ENCODE results near the gene PXN.

Gene PXN

GRCh38 chr12:120265473-120266179 is at the start of gene PXN:
Gene PXN (minus strand): TSS chr12:120265730. CDS start chr12:120265629, 101 bp downstream.
- ATAC-seq, result peak; percentile 80 to 85

DNA sequence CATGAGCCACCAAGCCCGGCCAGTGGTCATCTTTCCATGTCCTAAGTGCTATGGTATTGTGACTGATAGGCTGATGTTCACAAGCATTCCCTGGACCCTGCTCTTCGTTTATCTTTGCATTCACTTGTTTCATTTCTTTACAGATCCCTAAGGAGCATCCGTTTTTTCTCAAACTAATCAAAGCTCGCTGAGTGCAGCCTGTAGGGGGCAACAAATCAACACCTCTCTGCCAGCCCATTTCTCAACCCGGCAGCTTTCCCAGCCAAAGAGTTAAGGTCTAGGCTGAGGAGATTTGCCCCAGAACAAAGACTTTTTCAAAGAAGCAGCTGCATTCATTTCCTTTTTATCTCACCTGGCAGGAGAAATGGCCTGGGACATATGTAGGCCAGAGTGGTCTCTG is 48.7 kb upstream of the PXN start:
- no peak for ATAC-seq

DNA sequence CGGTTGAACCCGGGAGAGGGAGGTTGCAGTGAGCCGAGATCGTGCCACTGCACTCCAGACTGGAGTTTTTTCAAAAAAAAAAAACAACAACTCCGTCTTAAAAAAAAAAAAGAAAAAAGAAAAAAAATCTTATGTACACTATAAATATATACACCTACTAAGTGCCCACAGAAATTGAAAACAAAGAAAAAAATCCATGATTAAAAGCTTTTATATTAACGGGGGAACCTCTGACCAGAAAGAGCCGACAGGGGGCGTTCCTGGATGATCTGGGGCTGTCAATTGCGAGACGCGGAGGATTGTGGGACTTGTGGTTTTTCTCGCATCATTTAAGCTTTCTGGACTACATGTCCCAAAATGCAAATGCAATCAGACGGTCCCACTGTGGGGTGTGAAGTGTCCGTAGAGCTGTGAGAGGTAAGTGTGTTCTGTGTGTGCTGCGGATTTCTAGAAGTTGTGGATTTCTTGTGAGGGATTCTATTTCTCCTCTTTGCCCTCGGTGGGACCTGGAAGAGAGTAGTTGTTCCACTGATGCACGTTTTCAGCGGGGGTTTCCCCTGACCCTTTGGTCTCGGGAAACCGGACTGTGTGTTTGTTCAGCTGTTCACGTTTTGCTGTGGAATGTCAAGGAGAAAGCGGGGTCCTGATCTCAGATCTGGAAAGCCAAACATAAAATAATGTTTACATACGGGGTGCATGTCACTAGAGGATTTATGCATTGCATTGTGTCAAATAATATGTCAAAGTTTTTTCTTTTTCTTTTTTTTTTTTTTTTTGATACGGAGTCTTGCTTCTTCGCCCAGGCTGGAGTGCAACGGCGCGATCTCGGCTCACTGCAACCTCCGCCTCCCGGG is 36.7 kb upstream of the PXN start, which contains the start of gene SIRT4:
TSS of gene SIRT4 (plus strand) at position 360 of the 854 bp plus-strand sequence. CDS start 1,241 bp downstream, outside the sequence.
- ATAC-seq, result peak; percentile 100

GRCh38 chr12:120292661-120293531 is 27.4 kb upstream of the PXN start, which contains the start of gene RNU4-1:
Gene RNU4-1 (minus strand): TSS chr12:120293237.
- peak; percentile 56 to 58 for ATAC-seq

- peak; percentile 3 for ATAC-seq
Observed at GRCh38 chr12:120292411-120292660, 26.8 kb upstream of the PXN start.

DNA sequence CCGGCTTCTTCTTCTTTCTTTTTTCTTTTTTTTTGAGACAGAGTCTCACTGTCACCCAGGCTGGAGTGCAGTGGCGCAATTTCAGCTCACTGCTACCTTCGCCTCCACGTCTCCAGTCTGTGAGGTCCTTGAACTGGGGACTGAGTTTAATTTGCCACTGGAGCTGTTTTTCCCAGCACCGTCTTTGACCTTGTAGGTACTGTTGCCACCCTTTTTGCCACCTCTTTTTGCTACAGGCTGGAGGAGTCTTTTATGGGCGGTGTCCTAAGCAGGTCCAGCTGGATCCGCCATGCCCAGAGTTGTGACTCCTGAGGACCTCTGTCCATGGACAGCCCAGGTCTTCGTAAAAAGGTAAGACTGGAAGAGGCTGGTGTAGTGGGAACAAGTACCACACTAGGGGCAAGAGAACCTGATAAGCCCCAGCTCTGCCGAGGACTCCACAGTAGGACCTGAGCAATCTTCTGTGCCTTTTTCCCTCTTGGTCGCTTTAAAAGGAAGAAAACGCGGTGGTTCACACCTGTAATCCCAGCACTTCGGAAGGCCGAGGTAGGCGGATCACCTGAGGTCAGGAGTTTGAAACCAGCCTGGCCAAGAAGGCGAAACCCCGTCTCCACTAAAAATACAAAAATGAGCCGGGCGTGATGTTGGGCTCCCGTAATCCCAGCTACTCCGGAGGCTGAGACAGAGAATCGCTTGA is 25.2 kb upstream of the PXN start:
- ATAC-seq, result peak; percentile 1 to 2

DNA sequence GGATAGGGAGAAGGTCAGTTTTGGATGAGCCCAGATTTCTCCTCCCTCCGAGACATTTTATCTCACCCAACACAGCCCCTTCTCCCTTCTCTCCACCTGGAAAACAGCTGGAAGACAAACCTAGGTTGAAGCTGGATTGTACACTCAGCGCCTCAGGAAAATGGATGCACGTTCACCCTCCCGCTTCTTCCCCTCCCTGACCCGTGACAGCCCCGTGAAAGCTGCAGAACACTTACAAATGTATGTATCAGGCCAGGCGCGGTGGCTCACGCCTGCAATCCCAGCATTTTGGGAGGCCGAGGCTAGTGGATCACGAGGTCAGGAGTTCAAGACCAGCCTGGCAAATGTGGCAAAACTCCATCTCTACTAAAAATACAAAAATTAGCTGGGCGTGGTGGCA is 22.0 kb upstream of the PXN start:
- no peak for ATAC-seq

GRCh38 chr12:120286768-120287490 is 21.4 kb upstream of the PXN start:
- no peak for ATAC-seq

DNA sequence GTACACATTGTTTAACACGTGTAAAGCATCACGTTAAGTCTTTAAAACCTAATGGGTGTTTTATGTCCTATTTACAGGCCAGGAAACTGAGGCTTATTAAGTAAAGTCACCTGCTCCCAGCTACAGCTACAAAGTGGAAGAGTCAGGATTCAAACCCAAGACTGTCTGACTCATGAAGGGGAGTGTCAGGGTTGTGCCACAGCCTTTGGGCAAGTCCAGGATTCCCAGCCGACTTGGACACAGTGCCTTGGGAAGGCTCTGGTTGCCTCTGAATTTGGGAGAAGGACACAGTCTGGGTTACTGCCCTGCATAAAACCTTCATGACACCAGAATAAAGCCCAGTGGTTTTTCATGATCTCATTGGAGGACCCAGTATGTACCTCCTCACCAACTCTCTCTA is 18.9 kb upstream of the PXN start:
- ATAC-seq, result no peak

DNA sequence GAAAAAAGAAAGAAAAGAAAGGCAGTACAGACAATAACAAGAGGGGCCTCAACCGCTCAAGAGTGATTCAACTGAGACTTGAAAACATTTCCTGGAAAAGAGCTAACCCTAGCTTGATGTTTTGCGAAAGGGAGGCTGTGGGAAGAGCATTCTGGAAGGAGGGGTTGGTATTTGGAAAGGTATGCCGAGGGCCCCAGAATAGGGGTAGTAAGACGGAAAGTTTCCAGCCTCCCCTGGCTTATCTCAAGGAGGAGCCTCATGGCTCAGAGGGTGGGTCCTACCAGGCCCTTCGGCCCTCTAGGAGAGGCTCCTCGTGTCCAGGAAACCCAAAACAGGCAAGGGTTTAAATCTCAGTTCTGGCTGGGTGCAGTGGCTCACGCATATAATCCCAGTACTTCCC is 17.8 kb upstream of the PXN start:
- ATAC-seq, result no peak

DNA sequence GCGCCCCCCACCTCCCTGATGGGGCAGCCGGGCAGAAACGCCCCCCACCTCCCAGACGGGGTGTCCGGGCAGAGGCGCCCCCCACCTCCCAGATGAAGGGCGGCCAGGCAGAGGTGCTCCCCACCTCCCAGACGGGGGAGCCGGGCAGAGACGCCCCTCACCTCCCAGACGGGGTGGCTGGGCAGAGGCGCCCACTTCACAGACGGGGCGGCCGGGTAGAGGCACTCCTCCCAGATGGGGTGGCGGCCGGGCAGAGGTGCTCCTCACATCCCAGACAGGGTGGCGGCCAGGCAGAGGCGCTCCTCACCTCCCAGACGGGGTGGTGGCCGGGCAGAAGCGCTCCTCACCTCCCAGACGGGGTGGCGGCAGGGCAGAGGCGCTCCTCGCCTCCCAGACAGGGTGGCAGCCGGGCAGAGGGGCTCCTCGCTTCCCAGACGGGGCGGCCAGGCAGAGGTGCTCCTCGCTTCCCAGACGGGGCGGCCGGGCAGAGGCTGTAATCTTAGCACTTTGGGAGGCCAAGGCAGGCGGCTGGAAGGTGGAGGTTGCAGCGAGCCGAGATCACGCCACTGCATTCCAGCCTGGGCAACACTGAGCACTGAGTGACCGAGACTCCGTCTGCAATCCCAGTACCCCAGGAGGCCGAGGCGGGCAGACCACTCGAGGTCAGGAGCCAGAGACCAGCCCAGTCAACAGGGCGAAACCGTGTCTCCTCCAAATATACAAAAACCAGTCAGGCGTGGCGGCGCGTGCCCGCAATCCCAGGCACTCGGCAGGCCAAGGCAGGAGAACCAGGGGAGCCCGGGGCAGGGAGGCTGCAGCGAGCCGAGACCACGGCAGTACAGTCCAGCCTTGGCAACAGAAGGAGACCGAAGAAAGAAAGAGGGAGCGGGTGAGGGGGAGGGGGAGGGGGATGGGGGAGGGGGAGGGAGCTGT is 12.9 kb upstream of the PXN start:
- ATAC-seq, result no peak

GRCh38 chr12:120276734-120277133 is 11.2 kb upstream of the PXN start:
- ATAC-seq, result no peak

GRCh38 chr12:120267736-120268135 is 2.2 kb upstream of the PXN start:
- no peak for ATAC-seq

DNA sequence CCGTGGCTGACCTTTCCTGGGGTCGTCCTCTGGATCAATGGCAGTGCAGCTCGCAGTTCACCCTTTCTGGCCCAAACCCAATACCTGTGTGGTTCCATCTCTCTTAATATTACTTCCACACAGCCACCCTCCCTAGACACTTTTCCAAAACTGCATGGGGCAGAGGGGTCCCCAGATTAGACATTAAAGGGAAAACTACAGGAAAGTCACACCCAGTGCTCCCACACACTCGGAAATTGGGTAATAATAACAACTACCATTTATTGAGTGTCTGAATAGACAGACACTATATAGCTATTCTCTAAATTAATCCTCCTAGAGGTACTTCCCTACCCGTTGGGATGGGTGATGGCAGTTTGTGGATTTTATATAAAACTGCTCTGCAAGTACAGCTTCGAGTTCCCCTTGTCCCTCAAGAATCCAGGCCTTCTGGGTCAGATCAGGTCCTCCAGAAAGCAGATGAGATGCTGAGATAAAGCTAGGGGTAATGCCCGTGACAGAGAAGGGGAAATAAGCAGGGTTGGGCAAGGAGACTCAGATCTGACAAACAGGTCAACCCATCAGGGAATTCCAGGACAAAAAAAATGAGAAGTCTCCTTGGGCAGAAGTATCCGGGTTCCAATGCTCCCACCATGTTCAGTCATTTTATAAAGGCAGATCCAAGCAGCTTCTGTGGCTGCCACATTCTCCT is 795 bp upstream of the PXN start:
- ATAC-seq, result no peak

DNA sequence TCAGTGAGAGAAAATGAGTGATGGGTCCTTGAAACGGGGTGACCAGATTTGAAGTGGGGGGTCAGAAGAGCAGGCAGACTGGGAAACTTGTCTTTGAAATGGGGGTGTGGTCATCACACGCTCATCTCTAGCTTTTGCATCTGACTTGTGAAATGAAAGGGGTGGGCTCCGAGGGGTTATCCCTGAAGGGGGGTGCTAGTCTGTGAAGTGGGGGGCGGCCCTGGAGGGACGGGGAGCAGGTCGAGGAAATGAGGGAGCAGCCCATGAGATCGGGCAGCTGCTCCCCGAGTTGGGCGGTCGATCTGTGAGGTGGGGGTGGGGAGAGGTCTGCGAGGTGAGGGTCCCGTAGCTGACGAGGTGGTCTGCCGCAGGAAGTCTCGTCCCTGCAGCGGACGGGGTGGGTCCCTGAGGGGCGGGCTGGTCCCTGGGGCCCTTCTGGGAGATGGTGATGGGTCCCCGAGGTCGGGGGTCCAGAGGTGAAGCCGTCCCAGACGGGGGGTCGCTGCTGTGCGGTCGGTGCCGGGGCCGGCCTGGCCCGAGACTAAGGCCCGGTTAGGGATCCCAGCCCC is 542 bp downstream of the PXN start:
- ATAC-seq, result no peak

DNA sequence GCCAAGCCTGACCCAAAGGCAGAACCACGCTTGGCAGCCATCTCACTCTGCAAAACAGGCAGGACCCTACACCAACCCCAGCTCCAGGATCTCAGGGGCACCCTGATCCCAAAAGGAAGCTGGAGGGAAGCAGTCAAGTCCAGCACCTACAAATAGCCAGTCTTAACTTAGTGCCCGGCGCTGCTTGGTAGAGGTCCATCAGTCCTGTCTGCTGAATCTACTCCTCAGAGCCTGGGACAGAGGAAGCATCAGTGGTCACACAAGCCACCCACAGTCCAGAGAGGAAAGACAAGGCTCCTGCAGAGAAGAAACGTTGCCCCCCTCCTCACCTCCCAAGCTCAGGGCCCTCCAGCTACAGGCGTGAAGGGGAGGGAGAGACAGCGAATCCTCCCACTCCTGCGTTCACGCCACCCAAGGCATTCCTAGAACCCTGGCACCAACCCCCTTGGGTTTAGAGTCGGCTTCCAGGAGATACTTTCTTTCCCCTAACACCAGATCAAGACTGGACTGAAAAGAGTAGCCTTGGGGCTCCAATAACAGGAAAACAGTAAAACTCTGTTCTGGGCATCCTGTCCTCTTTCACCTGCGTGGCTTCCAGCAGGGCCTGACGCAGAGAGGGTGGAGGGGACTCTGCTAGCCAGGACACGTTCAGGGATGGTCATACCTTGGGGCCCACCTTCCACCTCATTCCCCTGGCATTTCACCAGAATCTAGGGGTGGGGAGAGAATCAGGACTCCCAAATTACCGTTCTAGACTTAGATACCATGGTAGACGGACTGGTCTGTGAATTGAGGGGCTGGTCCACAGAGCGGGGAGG is 1.2 kb downstream of the PXN start:
- no peak for ATAC-seq

GRCh38 chr12:120263748-120264085 is 1.8 kb downstream of the PXN start:
- no peak for ATAC-seq

- ATAC-seq, result no peak
Observed at GRCh38 chr12:120262852-120263747, 2.4 kb downstream of the PXN start.
